Testis (tissue), 3 donors: ENCODE measurements around the gene BASP1. TPM values are rescaled to one million over a fixed set of nuclear protein-coding genes. Genes with fewer than 3 reads are reported as not detected.

Experiments used
- DNase-seq: peaks from one replicate; pipeline ENCODE4 v3.0.0-alpha.2; 2019
- H3K27ac ChIP-seq, 2 donors: fragments of 200-600 bp; sonication (generic); one replicate each; pipeline ENCODE4 v1.5.1; 2019
- H3K27me3 ChIP-seq: fragments of 200-600 bp; sonication (generic); one replicate; pipeline ENCODE4 v1.5.1; 2019
- H3K36me3 ChIP-seq: fragments of 200-600 bp; sonication (generic); one replicate; pipeline ENCODE4 v1.5.1; 2017; ENCODE audit warnings: low read depth; ENCODE audit errors: missing control alignments
- H3K4me1 ChIP-seq: fragments of 200-600 bp; sonication (generic); one replicate; pipeline ENCODE4 v1.5.1; 2019
- H3K4me3 ChIP-seq, 2 donors: fragments of 200-600 bp; sonication (generic); one replicate each; pipeline ENCODE4 v1.5.1; 2017 to 2019
- H3K9me3 ChIP-seq: fragments of 200-600 bp; sonication (generic); one replicate; pipeline ENCODE4 v1.5.1; 2017
- POLR2A ChIP-seq: fragments of 450-650 bp; IDR thresholded peaks from one replicate; pipeline ENCODE4 v1.6.1; 2017; ENCODE audit warnings: antibody characterized with exemption, mild to moderate bottlenecking, moderate library complexity
- WGBS, 2 donors: methylation state at CpG; one replicate each; pipeline ENCODE4 v1.1.5; 2018; 5-methylcytosine and 5-hydroxymethylcytosine counted together
- intact Hi-C: fragments of 100-400 bp; cut with DNase I; formaldehyde crosslinking; loops from one replicate; pipeline ENCODE4 v1.15.1; 2023; ENCODE audit warnings: low total_unique reads
- polyA plus RNA-seq: library from polyadenylated mRNA; stranded (reverse); fragments of 350-450 nt; fragmentation: Illumina TruSeq; extraction: RNeasy Lipid Tissue Mini Kit (QIAGEN cat#74804); gene quantifications from one replicate; pipeline ENCODE4 v1.2.3, GENCODE V29; 2014; ENCODE audit warnings: low read depth, low replicate concordance; ENCODE audit not compliant: insufficient read depth
- total RNA-seq, 2 donors: library from RNA; depleted of rRNA; stranded (reverse); fragments of >200 nt; gene quantifications; one replicate each; pipeline ENCODE4 v1.2.3, GENCODE V29; 2016
- TF ChIP-seq, protein P1 (sequence below), 3 experiments: fragments of 450-650 bp in 2 of 3; fragments of 200-600 bp in 1 of 3; sonication (generic) in 1 of 3; IDR thresholded peaks; one replicate each; pipeline ENCODE4 v1.5.1; 2016 to 2019; ENCODE audit warnings: antibody characterized with exemption in 3 of 3, mild to moderate bottlenecking in 2 of 3, moderate library complexity in 1 of 3

The BASP1 gene
- total and polyA plus RNA-seq, 3 donors from 2014 or later = 2.1 to 5.6 (median 2.6) TPM

DNA sequence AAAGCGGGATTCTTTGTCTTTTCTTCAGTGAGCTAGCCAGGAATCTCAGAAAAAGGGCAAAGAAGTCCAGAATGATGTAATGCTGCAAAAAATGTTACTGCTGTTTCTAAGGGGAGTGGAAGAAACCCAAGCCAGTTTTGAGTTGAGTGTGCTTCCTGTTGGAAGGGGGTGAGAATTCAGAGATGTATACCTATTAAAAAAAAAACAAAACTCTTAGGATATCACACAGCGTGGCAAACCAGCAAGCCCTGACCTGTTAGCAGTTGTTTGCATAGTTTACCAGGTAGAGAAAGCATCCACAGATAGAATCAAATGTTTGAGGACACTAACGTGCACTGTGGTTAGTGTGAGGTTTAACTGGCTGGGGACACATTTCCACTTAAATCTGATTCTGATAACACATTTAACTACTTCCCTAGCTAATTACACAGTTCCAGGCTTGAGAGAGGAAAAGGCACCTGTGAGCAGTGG is 11.4 kb downstream of the BASP1 start:
- intact Hi-C loops = no loop called here
- WGBS, 2 donors = 45 to 67% methylated on average over 3 of the region's 3 CpGs
- Histone ChIP-seq H3K36me3 (no peaks in the 10 kb centered on the region), H3K27me3 (no peaks in the 10 kb centered on the region), H3K4me1 (no peaks in the 10 kb centered on the region), H3K27ac (no peak overlapping the region), H3K4me3 (no peak overlapping the region), H3K9me3 (no peaks in the 10 kb centered on the region)
- no peak for DNase-seq
- no peak for TF ChIP-seq POLR2A

DNA sequence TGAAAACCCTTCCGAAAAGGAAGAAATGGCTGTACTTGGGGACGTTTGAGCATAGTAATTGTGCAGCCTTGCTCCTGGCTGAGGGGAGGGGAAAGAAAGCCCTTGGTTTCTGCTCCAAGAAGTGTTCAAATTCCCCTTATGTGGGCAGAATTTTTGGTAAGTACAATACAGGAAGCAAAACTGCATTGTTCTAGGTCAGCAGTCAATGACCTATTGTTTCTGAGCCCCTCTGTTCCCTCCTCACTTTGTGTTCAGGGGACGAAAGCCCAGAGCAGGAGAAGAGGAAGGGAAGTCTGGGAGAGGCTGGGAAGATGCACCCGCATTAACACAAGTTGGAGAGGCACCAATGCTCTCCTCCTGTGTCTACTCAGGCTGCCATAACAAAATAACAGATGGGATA is 11.9 kb downstream of the BASP1 start:
- no peak overlapping the region for H3K27ac ChIP-seq

DNA sequence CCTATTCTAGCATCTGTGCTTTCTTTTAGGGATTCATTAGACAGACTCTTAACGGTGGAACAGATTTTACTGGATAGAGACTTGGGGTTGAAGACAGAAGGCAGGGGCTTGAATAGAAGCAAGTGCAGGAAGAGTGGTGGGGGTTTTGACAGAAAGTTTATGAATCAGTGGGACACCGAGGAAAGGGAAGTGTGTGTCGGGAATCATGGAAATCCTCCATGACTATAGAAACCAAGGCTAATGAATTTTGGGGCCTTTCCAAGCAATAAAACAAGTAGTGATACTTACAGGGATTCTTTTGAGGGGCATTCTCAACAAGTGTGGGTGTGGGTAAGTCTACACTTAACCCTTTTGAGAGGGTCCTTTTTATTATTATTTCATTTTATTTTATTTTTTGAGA is 12.8 kb downstream of the BASP1 start:
- Histone ChIP-seq H3K27ac (no peak overlapping the region), H3K27me3 (no peaks in the 10 kb centered on the region), H3K4me1 (no peaks in the 10 kb centered on the region), H3K9me3 (no peaks in the 10 kb centered on the region), H3K36me3 (no peaks in the 10 kb centered on the region), H3K4me3 (no peak overlapping the region)
- DNase-seq = no peak
- intact Hi-C loops = no loop called here
- 90 to 94% methylated on average over 3 of the region's 3 CpGs for WGBS, 2 donors
- TF ChIP-seq, protein P1, sequence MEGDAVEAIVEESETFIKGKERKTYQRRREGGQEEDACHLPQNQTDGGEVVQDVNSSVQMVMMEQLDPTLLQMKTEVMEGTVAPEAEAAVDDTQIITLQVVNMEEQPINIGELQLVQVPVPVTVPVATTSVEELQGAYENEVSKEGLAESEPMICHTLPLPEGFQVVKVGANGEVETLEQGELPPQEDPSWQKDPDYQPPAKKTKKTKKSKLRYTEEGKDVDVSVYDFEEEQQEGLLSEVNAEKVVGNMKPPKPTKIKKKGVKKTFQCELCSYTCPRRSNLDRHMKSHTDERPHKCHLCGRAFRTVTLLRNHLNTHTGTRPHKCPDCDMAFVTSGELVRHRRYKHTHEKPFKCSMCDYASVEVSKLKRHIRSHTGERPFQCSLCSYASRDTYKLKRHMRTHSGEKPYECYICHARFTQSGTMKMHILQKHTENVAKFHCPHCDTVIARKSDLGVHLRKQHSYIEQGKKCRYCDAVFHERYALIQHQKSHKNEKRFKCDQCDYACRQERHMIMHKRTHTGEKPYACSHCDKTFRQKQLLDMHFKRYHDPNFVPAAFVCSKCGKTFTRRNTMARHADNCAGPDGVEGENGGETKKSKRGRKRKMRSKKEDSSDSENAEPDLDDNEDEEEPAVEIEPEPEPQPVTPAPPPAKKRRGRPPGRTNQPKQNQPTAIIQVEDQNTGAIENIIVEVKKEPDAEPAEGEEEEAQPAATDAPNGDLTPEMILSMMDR (IDR thresholded peaks at IDR 0.05) = no peak
- no peak for TF ChIP-seq POLR2A

More for the DNA sequence above, 11.9 kb downstream of the BASP1 start:
- WGBS, 2 donors = 70 to 73% methylated on average over 4 of the region's 4 CpGs
- no peaks in the 10 kb centered on the region for H3K9me3 ChIP-seq
- no peaks in the 10 kb centered on the region for H3K36me3 ChIP-seq
- no peak overlapping the region for H3K4me3 ChIP-seq
- H3K4me1 ChIP-seq = no peaks in the 10 kb centered on the region
- DNase-seq = no peak
- no peaks in the 10 kb centered on the region for H3K27me3 ChIP-seq
- intact Hi-C loops = no loop called here
- TF ChIP-seq, protein P1 (IDR thresholded peaks at IDR 0.05) = no peak
- no peak for TF ChIP-seq POLR2A

DNA sequence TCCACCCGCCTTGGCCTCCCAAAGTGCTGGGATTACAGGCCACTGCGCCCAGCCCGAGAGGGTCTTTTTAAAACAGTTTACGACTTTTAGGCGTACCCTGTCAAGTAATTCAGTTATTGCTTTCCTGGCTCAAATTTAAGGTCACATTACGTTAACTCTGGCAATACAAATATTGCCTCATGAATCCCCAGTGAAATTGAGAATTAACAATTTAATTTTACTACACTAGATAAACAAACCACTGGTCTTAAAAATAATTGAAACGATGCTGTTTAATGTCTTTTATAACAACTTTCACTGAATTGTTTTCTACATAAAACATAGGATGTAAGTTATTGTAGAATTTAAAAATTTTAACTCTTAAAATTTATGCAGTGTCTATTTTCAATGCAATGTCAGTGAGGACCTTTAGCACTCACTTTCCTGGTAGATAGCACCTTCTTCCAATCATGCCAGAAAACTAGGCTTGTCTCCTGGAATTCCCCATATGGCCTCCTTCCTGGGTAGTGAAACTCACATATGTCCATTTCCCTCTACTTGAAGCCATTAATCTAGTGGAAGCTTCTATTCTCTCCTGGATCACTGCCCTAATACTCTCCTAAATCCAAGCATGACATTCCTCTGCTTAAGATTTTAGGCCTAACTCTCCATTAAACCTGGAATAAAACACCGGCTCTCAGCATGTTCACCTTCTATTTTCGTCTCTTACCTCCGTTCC is 13.5 kb downstream of the BASP1 start:
- Histone ChIP-seq H3K4me1 (no peaks in the 10 kb centered on the region), H3K27ac (no peak overlapping the region), H3K9me3 (no peaks in the 10 kb centered on the region), H3K4me3 (no peak overlapping the region), H3K27me3 (no peaks in the 10 kb centered on the region), H3K36me3 (no peaks in the 10 kb centered on the region)
- intact Hi-C loops = no loop called here
- TF ChIP-seq, protein P1 (IDR thresholded peaks at IDR 0.05) = no peak
- no peak for TF ChIP-seq POLR2A
- DNase-seq = no peak
- 86 to 90% methylated on average over 10 of the region's 10 CpGs for WGBS, 2 donors

DNA sequence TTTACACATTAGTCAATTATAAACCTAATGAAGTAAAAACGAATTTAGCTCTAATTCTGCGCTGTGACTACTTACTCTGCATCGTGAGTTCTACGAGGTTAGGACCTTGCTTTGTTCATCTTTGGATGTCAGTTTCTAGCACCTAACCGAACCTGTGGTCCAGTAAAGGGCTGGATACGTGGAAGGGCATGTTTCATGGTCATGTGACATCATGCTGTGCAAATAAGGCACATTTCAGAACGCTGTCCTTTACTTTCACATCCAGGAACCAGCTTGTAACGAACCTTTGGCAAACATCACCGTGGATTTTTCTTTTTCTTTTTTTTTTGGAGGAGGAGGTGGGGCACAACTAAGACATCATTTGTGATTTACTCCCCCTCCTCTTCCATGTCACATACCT is 15.0 kb downstream of the BASP1 start:
- WGBS, 2 donors = 81 to 83% methylated on average over 9 of the region's 9 CpGs
- intact Hi-C loops = no loop called here
- Histone ChIP-seq H3K36me3 (no peaks in the 10 kb centered on the region), H3K4me1 (no peaks in the 10 kb centered on the region), H3K4me3 (no peak overlapping the region), H3K9me3 (no peaks in the 10 kb centered on the region), H3K27me3 (no peaks in the 10 kb centered on the region), H3K27ac (no peak overlapping the region)
- no peak for DNase-seq
- TF ChIP-seq, protein P1 (IDR thresholded peaks at IDR 0.05) = no peak
- TF ChIP-seq POLR2A = no peak
